GM12878 (cell line): ENCODE results near the gene MORC4. TPM values are rescaled to one million over a fixed set of nuclear protein-coding genes. Genes with fewer than 3 reads are reported as not detected.

Source experiments
- ATAC-seq: fragments of 200-7000 bp; cut with Tn5 transposase; 3 replicates; pipeline ENCODE4 v1.9.1; 2020; ENCODE audit warnings: mild to moderate bottlenecking, moderate library complexity
- BruUV-seq: library from RNA; stranded (reverse); fragments of 400-500 nt; replicated peaks from 2 replicates; lab custom pipeline; 2021; lab: Mats Ljungman, UMichigan
- CTCF ChIA-PET: fragments of 300-600 bp; sonication (Branson Sonifier 250); formaldehyde crosslinking; extraction: SDS; loops from one replicate; lab custom pipeline; 2021; ENCODE audit warnings: inconsistent platforms; lab: Yijun Ruan, JAX
- POLR2A ChIA-PET: fragments of 350-600 bp; formaldehyde crosslinking; extraction: SDS; loops from one replicate; lab custom pipeline; 2021; ENCODE audit warnings: inconsistent platforms; lab: Charles Lee
- RAD21 ChIA-PET: fragments of 300-600 bp; sonication (Branson Sonifier 250); formaldehyde crosslinking; loops from one replicate; lab custom pipeline; 2023; ENCODE audit warnings: antibody characterized with exemption; ENCODE audit not compliant: unreplicated experiment; lab: Charles Lee
- SMC1A ChIA-PET: fragments of 300-600 bp; sonication (Branson Sonifier 250); formaldehyde crosslinking; loops from one replicate; lab custom pipeline; 2023; ENCODE audit not compliant: unreplicated experiment, uncharacterized antibody; lab: Charles Lee
- DNase-seq: peaks from one replicate; pipeline ENCODE4 v3.0.0-alpha.2; 2011; ENCODE audit warnings: low read depth, low spot score
- FAIRE-seq: peaks from 3 replicates; lab custom pipeline; 2011; peaks lifted over from hg19 to GRCh38; lab: Jason Lieb, UNC
- H2AFZ ChIP-seq: 2 replicates; pipeline ENCODE4 v1.6.0; 2011; ENCODE audit warnings: low read depth, low read length, control low read depth; ENCODE audit not compliant: control insufficient read depth
- H3K27ac ChIP-seq: 2 replicates; pipeline ENCODE4 v1.5.1; 2011; ENCODE audit warnings: control low read depth; ENCODE audit not compliant: control insufficient read depth, insufficient read depth
- H3K27me3 ChIP-seq, 2 experiments: replicated peaks in 1 of 2; 2 replicates each; pipeline versions ENCODE4 v1.6.0 to v1.6.1; 2011; ENCODE audit warnings: low read length in 1 of 2; ENCODE audit not compliant: control insufficient read depth in 2 of 2, insufficient read depth in 2 of 2
- H3K36me3 ChIP-seq, 2 experiments: 2 replicates each; pipeline ENCODE4 v1.5.1; 2011; ENCODE audit warnings: low read length in 1 of 2; ENCODE audit not compliant: control insufficient read depth in 2 of 2, insufficient read depth in 2 of 2
- H3K4me1 ChIP-seq: 2 replicates; pipeline ENCODE4 v1.6.1; 2011; ENCODE audit warnings: mild to moderate bottlenecking, low read length, moderate library complexity, mixed read lengths; ENCODE audit not compliant: control insufficient read depth, insufficient read depth
- H3K4me2 ChIP-seq: 2 replicates; pipeline ENCODE4 v1.6.0; 2011; ENCODE audit warnings: control low read depth; ENCODE audit not compliant: control insufficient read depth, insufficient read depth
- H3K4me3 ChIP-seq: fragments of 200-600 bp; sonication (generic); 2 replicates; pipeline ENCODE4 v1.5.1; 2016
- H3K79me2 ChIP-seq: 2 replicates; pipeline ENCODE4 v1.6.0; 2011; ENCODE audit warnings: low read length; ENCODE audit not compliant: control insufficient read depth, insufficient read depth
- H3K9ac ChIP-seq: 2 replicates; pipeline ENCODE4 v1.8.0; 2011; ENCODE audit warnings: low read length, control low read depth, mixed read lengths; ENCODE audit not compliant: control insufficient read depth, insufficient read depth
- H3K9me3 ChIP-seq: replicated peaks from 3 replicates; pipeline ENCODE4 v1.5.1; 2011; ENCODE audit warnings: mild to moderate bottlenecking, low read length; ENCODE audit not compliant: control insufficient read depth, insufficient read depth
- H4K20me1 ChIP-seq: 2 replicates; pipeline ENCODE4 v1.6.0; 2011; ENCODE audit not compliant: control insufficient read depth, insufficient read depth
- ASH2L ChIP-seq: fragments of 300-600, 200-600 bp; sonication (generic); IDR thresholded peaks from 2 replicates; pipeline ENCODE4 v1.6.1; 2017; ENCODE audit warnings: low read depth, mild to moderate bottlenecking, borderline replicate concordance
- BCL11A ChIP-seq: IDR thresholded peaks from 2 replicates; pipeline ENCODE4 v1.6.1; 2011; ENCODE audit warnings: low read depth, low read length
- BHLHE40 ChIP-seq, 2 experiments: fragments of 450-650 bp in 1 of 2; IDR thresholded peaks; 2 replicates each; pipeline ENCODE4 v1.6.1; 2011 to 2017; ENCODE audit warnings: low read depth in 2 of 2, borderline replicate concordance in 1 of 2, improper control_type of control experiment in 1 of 2, low read length in 1 of 2, mild to moderate bottlenecking in 1 of 2
- NRF1 ChIP-seq: conservative IDR thresholded peaks from 2 replicates; pipeline ENCODE4 v1.6.1; 2011; ENCODE audit warnings: mild to moderate bottlenecking, low read depth, low read length, improper control_type of control experiment
- POLR2AphosphoS5 ChIP-seq: IDR thresholded peaks from 2 replicates; pipeline ENCODE4 v1.6.1; 2011; ENCODE audit warnings: mild to moderate bottlenecking, low read length, inconsistent platforms
- POU2F2 ChIP-seq: IDR thresholded peaks from 3 replicates; pipeline ENCODE4 v1.6.1; 2011; ENCODE audit warnings: low read depth, mild to moderate bottlenecking, low read length, borderline replicate concordance
- RELA ChIP-seq: fragments of 450-650 bp; IDR thresholded peaks from 2 replicates; pipeline ENCODE4 v1.8.0; 2014; ENCODE audit warnings: borderline replicate concordance; ENCODE audit not compliant: partially characterized antibody
- RUNX3 ChIP-seq: IDR thresholded peaks from 2 replicates; pipeline ENCODE4 v1.6.1; 2012; ENCODE audit warnings: low read length, inconsistent platforms
- TAF1 ChIP-seq: IDR thresholded peaks from 2 replicates; pipeline ENCODE4 v1.6.1; 2011; ENCODE audit warnings: mild to moderate bottlenecking, low read depth, low read length, borderline replicate concordance
- ZZZ3 ChIP-seq: IDR thresholded peaks from 2 replicates; pipeline ENCODE4 v1.6.1; 2011; ENCODE audit warnings: low read depth; ENCODE audit not compliant: control insufficient read depth, insufficient read length
- WGBS: methylation state at CpG from one replicate; pipeline ENCODE4 v1.1.6; 2016; ENCODE audit warnings: low lambda C conversion rate; ENCODE audit not compliant: insufficient replicate concordance, insufficient coverage; ENCODE audit errors: missing lambda C conversion rate; 5-methylcytosine and 5-hydroxymethylcytosine counted together
- in situ Hi-C: fragments of 300-500 bp; cut with MboI; formaldehyde crosslinking; loops from 9 replicates; pipeline ENCODE4 v1.14.3; 2018; ENCODE audit warnings: mixed read lengths
- intact Hi-C: fragments of 100-400 bp; cut with micrococcal nuclease; formaldehyde crosslinking; loops from one replicate; pipeline ENCODE4 v1.14.2; 2022; ENCODE audit not compliant: unreplicated experiment
- polyA plus RNA-seq, 11 experiments: library from polyadenylated mRNA; depleted of rRNA in 4 of 11; unstranded in 6 of 11; stranded (reverse) in 5 of 11; fragments of >200 nt; fragmentation: Nextera tagmentation in 4 of 11; fragmentation: Illumina TruSeq in 1 of 11; extraction: Ambion mirVana in 4 of 11; extraction: Trizol in 1 of 11; gene quantifications; 1 replicate in 1 of 11; 2 replicates in 10 of 11; pipeline versions ENCODE4 v1.2.1 to v1.2.3, GENCODE V29; 2011 to 2016; ENCODE audit warnings: inconsistent platforms in 2 of 11, missing spikeins in 2 of 11, low read depth in 1 of 11
- total RNA-seq, 4 experiments: library from RNA; depleted of rRNA in 3 of 4; stranded (reverse); fragments of >200 nt in 3 of 4; fragmentation: Illumina TruSeq in 1 of 4; extraction: Trizol in 1 of 4; gene quantifications; 2 replicates each; pipeline versions ENCODE4 v1.2.1 to v1.2.3, GENCODE V29; 2013 to 2021
- TF ChIP-seq, protein P1 (sequence below): IDR thresholded peaks from 2 replicates; pipeline ENCODE4 v1.6.1; 2011; ENCODE audit warnings: low read depth, mild to moderate bottlenecking, low read length, moderate library complexity, borderline replicate concordance; ENCODE audit errors: extremely low read depth
- TF ChIP-seq, protein P2 (sequence below): IDR thresholded peaks from 2 replicates; pipeline ENCODE4 v1.6.1; 2012; ENCODE audit warnings: low read depth, low read length, improper control_type of control experiment

The MORC4 gene
- total and polyA plus RNA-seq, 10 of the 15 experiments (the other 5 are each of a cell fraction or from before 2014, with no cell fraction given) = 0.03 to 0.65 (median 0.26) TPM

- RAD21 ChIA-PET = no interaction called here
- Histone ChIP-seq H3K9ac (no peak overlapping the region), H4K20me1 (no peaks in the 10 kb centered on the region), H2AFZ (no peak overlapping the region), H3K9me3 (no peaks in the 10 kb centered on the region), H3K79me2 (no peaks in the 10 kb centered on the region)
- CTCF ChIA-PET = interaction anchor here (0.9 to 2.0 kb wide), 4 partner anchors 9 to 56 kb away, joined by 3 to 5 read pairs (median 4); no protein-coding TSS in a partner anchor
- no TSS peak for BruUV-seq
- in situ Hi-C loops = no loop called here
- no peak for DNase-seq
- SMC1A ChIA-PET = no interaction called here
- intact Hi-C loops = no loop called here
- no peak for FAIRE-seq
- 0% methylated on average over 2 of the region's 2 CpGs for WGBS
- ATAC-seq = no peak
- TF ChIP-seq RUNX3 (no peak), RELA (no peak), ASH2L (no peak), BHLHE40 (IDR thresholded peaks at IDR 0.05; ENCODE audit: borderline replicate concordance in 1 of 2, low read depth in 2 of 2, low read length in 1 of 2) (no peak), ZZZ3 (no peak), NRF1 (no peak), POLR2AphosphoS5 (no peak), BCL11A (no peak), POU2F2 (no peak), TAF1 (no peak)
- TF ChIP-seq, protein P1, sequence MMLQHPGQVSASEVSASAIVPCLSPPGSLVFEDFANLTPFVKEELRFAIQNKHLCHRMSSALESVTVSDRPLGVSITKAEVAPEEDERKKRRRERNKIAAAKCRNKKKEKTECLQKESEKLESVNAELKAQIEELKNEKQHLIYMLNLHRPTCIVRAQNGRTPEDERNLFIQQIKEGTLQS = no peak
- TF ChIP-seq, protein P2, sequence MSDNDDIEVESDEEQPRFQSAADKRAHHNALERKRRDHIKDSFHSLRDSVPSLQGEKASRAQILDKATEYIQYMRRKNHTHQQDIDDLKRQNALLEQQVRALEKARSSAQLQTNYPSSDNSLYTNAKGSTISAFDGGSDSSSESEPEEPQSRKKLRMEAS = no peak
- TF ChIP-seq, all 136 proteins: peak for 0
- H3K4me2 ChIP-seq = no peak overlapping the region
- H3K27me3 ChIP-seq = no peaks in the 10 kb centered on the region; a peak in 1 of 4 replicates
- H3K27ac ChIP-seq = no peak overlapping the region
- no peak overlapping the region for H3K4me3 ChIP-seq
- POLR2A ChIA-PET = no interaction called here
- H3K36me3 ChIP-seq = no peaks in the 10 kb centered on the region
- no peaks in the 10 kb centered on the region for H3K4me1 ChIP-seq
These were observed 49.6 kb downstream of the MORC4 start for GRCh38 chrX:106950381-106950780.
